ENCODE data around the gene TBCA. TPM values are rescaled to one million over a fixed set of nuclear protein-coding genes. Genes with fewer than 3 reads are reported as not detected.

Gene TBCA
- polyA plus RNA-seq, 1 experiment: 192 TPM

DNA sequence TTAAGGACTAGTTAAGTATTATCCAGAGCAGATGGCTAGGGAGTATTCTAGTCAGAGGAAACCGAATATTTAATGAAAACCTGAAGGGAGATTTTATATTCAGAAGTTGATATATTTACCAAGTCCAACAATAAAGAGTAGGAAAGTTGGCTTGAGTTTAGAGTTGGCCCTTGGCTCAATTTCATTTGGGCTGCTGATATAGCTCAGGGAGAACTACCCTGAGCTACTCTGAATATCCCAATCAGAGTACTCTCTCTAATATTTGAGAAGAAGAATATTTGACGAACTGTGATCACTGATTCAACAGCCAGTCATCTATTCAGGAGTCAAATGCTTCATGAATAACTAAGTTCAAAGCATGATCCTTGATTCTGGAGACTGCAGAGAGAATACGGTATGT is 34.5 kb downstream of the TBCA start:
- ChIA-PET POLR2A (no interaction called here), CTCF (no interaction called here)
- no peak for TF ChIP-seq CTCF (IDR thresholded peaks at IDR 0.05; ENCODE audit: low read depth, low read length)
- DNase-seq (ENCODE audit: low read depth, low spot score): no peak
- no peak overlapping the region for H3K4me3 ChIP-seq (ENCODE audit: low read depth, low read length)
- no peak overlapping the region for H3K27ac ChIP-seq (ENCODE audit: low read depth, low read length)
- H3K27me3 ChIP-seq (ENCODE audit: control insufficient read depth, insufficient read depth, low read length): no peaks in the 10 kb centered on the region
- no peaks in the 10 kb centered on the region for H3K9me3 ChIP-seq (ENCODE audit: control insufficient read depth, insufficient read depth, low read length)

- no peak overlapping the region for H3K4me3 ChIP-seq (ENCODE audit: low read depth, low read length)
- H3K27ac ChIP-seq (ENCODE audit: low read depth, low read length): no peak overlapping the region
- no peaks in the 10 kb centered on the region for H3K27me3 ChIP-seq (ENCODE audit: control insufficient read depth, insufficient read depth, low read length)
- CTCF ChIA-PET: no interaction called here
- POLR2A ChIA-PET: no interaction called here
- no peak for DNase-seq (ENCODE audit: low read depth, low spot score)
- no peak for TF ChIP-seq CTCF (IDR thresholded peaks at IDR 0.05; ENCODE audit: low read depth, low read length)
- H3K9me3 ChIP-seq (ENCODE audit: control insufficient read depth, insufficient read depth, low read length): no peaks in the 10 kb centered on the region
Observed at GRCh38 chr5:77734885-77735284, 41.3 kb downstream of the TBCA start.

DNA sequence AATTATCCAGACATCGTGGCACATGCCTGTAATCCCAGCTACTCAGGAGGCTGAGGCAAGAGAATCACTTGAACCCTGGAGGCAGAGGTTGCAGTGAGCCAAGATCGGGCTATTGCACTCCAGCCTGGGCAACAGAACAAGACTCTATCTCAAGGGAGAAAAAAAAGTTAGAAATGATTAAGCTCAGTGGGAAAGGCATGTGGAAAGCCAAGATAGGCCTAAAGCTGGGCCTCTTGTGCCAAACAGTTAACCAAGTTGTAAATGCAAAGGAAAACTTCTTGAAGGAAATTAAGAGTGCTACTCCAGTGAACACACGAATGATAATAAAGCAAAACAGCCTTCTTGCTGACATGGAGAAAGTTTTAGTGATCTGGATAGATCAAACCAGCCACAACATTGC is 43.0 kb downstream of the TBCA start:
- no peak for TF ChIP-seq CTCF (IDR thresholded peaks at IDR 0.05; ENCODE audit: low read depth, low read length)
- CTCF ChIA-PET: no interaction called here
- H3K4me3 ChIP-seq (ENCODE audit: low read depth, low read length): no peak overlapping the region
- no peaks in the 10 kb centered on the region for H3K27me3 ChIP-seq (ENCODE audit: control insufficient read depth, insufficient read depth, low read length)
- H3K27ac ChIP-seq (ENCODE audit: low read depth, low read length): no peak overlapping the region
- H3K9me3 ChIP-seq (ENCODE audit: control insufficient read depth, insufficient read depth, low read length): no peaks in the 10 kb centered on the region
- POLR2A ChIA-PET: no interaction called here
- no peak for DNase-seq (ENCODE audit: low read depth, low spot score)

DNA sequence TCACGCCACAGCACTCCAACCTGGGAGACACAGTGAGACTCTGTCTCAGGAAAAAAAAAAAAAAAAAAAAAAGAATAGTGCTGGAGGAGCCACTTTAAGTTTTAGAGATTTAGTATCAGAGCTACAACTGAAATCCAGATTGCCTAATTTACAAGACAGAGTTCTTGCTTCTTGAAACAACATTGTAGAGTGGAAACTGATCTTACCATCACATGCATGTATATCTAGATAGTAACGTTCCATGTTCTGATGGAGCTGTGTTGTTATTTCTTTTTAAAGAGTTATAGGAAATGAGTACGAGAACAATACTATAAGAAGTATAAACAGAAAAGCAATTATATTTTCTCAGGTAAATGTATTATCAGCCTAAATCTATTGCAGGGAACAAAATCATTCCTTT is 48.9 kb downstream of the TBCA start:
- no peak overlapping the region for H3K4me3 ChIP-seq (ENCODE audit: low read depth, low read length)
- ChIA-PET CTCF (no interaction called here), POLR2A (interaction anchor here (0.7 kb wide), 1 partner anchor 36 kb away, joined by 6 read pairs; no protein-coding TSS in a partner anchor)
- H3K9me3 ChIP-seq (ENCODE audit: control insufficient read depth, insufficient read depth, low read length): no peaks in the 10 kb centered on the region
- H3K27ac ChIP-seq (ENCODE audit: low read depth, low read length): no peak overlapping the region
- no peak for TF ChIP-seq CTCF (IDR thresholded peaks at IDR 0.05; ENCODE audit: low read depth, low read length)
- H3K27me3 ChIP-seq (ENCODE audit: control insufficient read depth, insufficient read depth, low read length): no peaks in the 10 kb centered on the region
- no peak for DNase-seq (ENCODE audit: low read depth, low spot score)

GRCh38 chr5:77725616-77726015 is 50.5 kb downstream of the TBCA start:
- no peak for TF ChIP-seq CTCF (IDR thresholded peaks at IDR 0.05; ENCODE audit: low read depth, low read length)
- DNase-seq (ENCODE audit: low read depth, low spot score): no peak
- no peaks in the 10 kb centered on the region for H3K9me3 ChIP-seq (ENCODE audit: control insufficient read depth, insufficient read depth, low read length)
- ChIA-PET POLR2A (no interaction called here), CTCF (no interaction called here)
- H3K4me3 ChIP-seq (ENCODE audit: low read depth, low read length): no peak overlapping the region
- H3K27me3 ChIP-seq (ENCODE audit: control insufficient read depth, insufficient read depth, low read length): no peaks in the 10 kb centered on the region
- no peak overlapping the region for H3K27ac ChIP-seq (ENCODE audit: low read depth, low read length)
